HepG2 (cell line): ENCODE data around the gene PLXNB2. TPM values are rescaled to one million over a fixed set of nuclear protein-coding genes. Genes with fewer than 3 reads are reported as not detected.

Source experiments
- ARHGAP35 ChIP-seq: sonication (generic); formaldehyde crosslinking; IDR thresholded peaks from 2 replicates; pipeline ENCODE4 v1.9.0; 2022; ENCODE audit warnings: mild to moderate bottlenecking, inconsistent platforms, moderate library complexity, missing genetic modification reagents, borderline replicate concordance
- ATRX ChIP-seq: sonication (generic); formaldehyde crosslinking; IDR thresholded peaks from 2 replicates; pipeline ENCODE4 v1.4.0; 2020; ENCODE audit warnings: missing genetic modification reagents, borderline replicate concordance
- DMAP1 ChIP-seq: IDR thresholded peaks from 2 replicates; pipeline ENCODE4 v1.6.1; 2016
- E2F1 ChIP-seq: sonication (generic); formaldehyde crosslinking; IDR thresholded peaks from 2 replicates; pipeline ENCODE4 v1.5.0; 2020; ENCODE audit warnings: missing genetic modification reagents
- EP300 ChIP-seq, 3 experiments: sonication (generic) in 1 of 3; formaldehyde crosslinking in 1 of 3; IDR thresholded peaks; 2 replicates each; pipeline versions ENCODE4 v1.5.1 to v1.6.1; 2011 to 2020; ENCODE audit warnings: low read depth in 2 of 3, low read length in 2 of 3, borderline replicate concordance in 1 of 3, improper control_type of control experiment in 1 of 3, mild to moderate bottlenecking in 1 of 3, missing genetic modification reagents in 1 of 3, moderate library complexity in 1 of 3
- ERF ChIP-seq: IDR thresholded peaks from 2 replicates; pipeline ENCODE4 v1.6.1; 2018; ENCODE audit warnings: missing biosample characterization, missing genetic modification reagents
- HMG20A ChIP-seq: IDR thresholded peaks from 2 replicates; pipeline ENCODE4 v1.6.1; 2016; ENCODE audit warnings: borderline replicate concordance
- HOXA7 ChIP-seq: sonication (generic); formaldehyde crosslinking; IDR thresholded peaks from 2 replicates; pipeline ENCODE4 v1.8.1; 2022; ENCODE audit warnings: mild to moderate bottlenecking, missing genetic modification reagents, moderate library complexity
- IRX3 ChIP-seq: sonication (generic); formaldehyde crosslinking; IDR thresholded peaks from 2 replicates; pipeline ENCODE4 v1.8.1; 2023; ENCODE audit warnings: mild to moderate bottlenecking, low read depth, missing genetic modification reagents, borderline replicate concordance
- MED13 ChIP-seq: sonication (generic); formaldehyde crosslinking; IDR thresholded peaks from 2 replicates; pipeline ENCODE4 v1.5.0; 2020; ENCODE audit warnings: missing genetic modification reagents
- RFXAP ChIP-seq: sonication (generic); formaldehyde crosslinking; IDR thresholded peaks from 2 replicates; pipeline ENCODE4 v1.4.0; 2020; ENCODE audit warnings: missing genetic modification reagents, borderline replicate concordance
- SP4 ChIP-seq: sonication (generic); formaldehyde crosslinking; IDR thresholded peaks from 2 replicates; pipeline ENCODE4 v1.8.1; 2023; ENCODE audit warnings: mild to moderate bottlenecking, missing genetic modification reagents
- SSRP1 ChIP-seq: IDR thresholded peaks from 2 replicates; pipeline ENCODE4 v1.6.1; 2016; ENCODE audit warnings: control low read depth
- TBP ChIP-seq: sonication (generic); formaldehyde crosslinking; IDR thresholded peaks from 2 replicates; pipeline ENCODE4 v1.5.0; 2020; ENCODE audit warnings: missing genetic modification reagents
- ZBTB37 ChIP-seq: sonication (generic); formaldehyde crosslinking; IDR thresholded peaks from 2 replicates; pipeline ENCODE4 v1.4.0; 2020; ENCODE audit warnings: mild to moderate bottlenecking, missing genetic modification reagents
- ZBTB8A ChIP-seq: sonication (generic); formaldehyde crosslinking; IDR thresholded peaks from 2 replicates; pipeline ENCODE4 v1.4.0; 2020; ENCODE audit warnings: mild to moderate bottlenecking, low read depth, missing genetic modification reagents, borderline replicate concordance
- ZMYM4 ChIP-seq: sonication (generic); formaldehyde crosslinking; IDR thresholded peaks from 2 replicates; pipeline ENCODE4 v1.8.1; 2023; ENCODE audit warnings: mild to moderate bottlenecking, missing genetic modification reagents
- ZNF703 ChIP-seq: sonication (generic); formaldehyde crosslinking; IDR thresholded peaks from 2 replicates; pipeline ENCODE4 v1.5.1; 2020; ENCODE audit warnings: missing genetic modification reagents, mild to moderate bottlenecking, moderate library complexity, borderline replicate concordance
- ZNF775 ChIP-seq: sonication (generic); formaldehyde crosslinking; IDR thresholded peaks from 2 replicates; pipeline ENCODE4 v1.4.0; 2020; ENCODE audit warnings: missing genetic modification reagents, mild to moderate bottlenecking, moderate library complexity, borderline replicate concordance
- ZNF781 ChIP-seq: sonication (generic); formaldehyde crosslinking; IDR thresholded peaks from 2 replicates; pipeline ENCODE4 v1.5.1; 2020; ENCODE audit warnings: borderline replicate concordance, mild to moderate bottlenecking, missing genetic modification reagents; ENCODE audit errors: not compliant biosample characterization
- polyA plus RNA-seq, 8 experiments: library from polyadenylated mRNA; depleted of rRNA in 3 of 8; stranded (reverse) in 7 of 8; unstranded in 1 of 8; fragments of >200 nt; fragmentation: Illumina TruSeq in 4 of 8; extraction: Trizol in 4 of 8; gene quantifications; 2 replicates each; pipeline versions ENCODE4 v1.2.1 to v1.2.3, GENCODE V29; 2011 to 2016; ENCODE audit warnings: low read depth in 4 of 8, missing spikeins in 1 of 8, mixed read lengths in 1 of 8; ENCODE audit not compliant: insufficient read depth in 1 of 8
- total RNA-seq, 5 experiments: library from RNA; depleted of rRNA; stranded (reverse); fragments of >200 nt; fragmentation: Illumina TruSeq; extraction: Trizol; gene quantifications; 2 replicates each; pipeline ENCODE4 v1.2.3, GENCODE V29; 2016; ENCODE audit warnings: low read depth in 1 of 5
- TF ChIP-seq, protein P1 (sequence below): sonication (generic); formaldehyde crosslinking; IDR thresholded peaks from 2 replicates; pipeline ENCODE4 v1.4.0; 2020; ENCODE audit warnings: missing genetic modification reagents
- TF ChIP-seq, protein P2 (sequence below): sonication (generic); formaldehyde crosslinking; IDR thresholded peaks from 2 replicates; pipeline ENCODE4 v1.4.0; 2020; ENCODE audit warnings: mild to moderate bottlenecking, missing genetic modification reagents

The PLXNB2 gene
- total and polyA plus RNA-seq, 2 of the 13 experiments (the other 11 are each of a cell fraction or from before 2014, with no cell fraction given), result 32.6 to 68.9 TPM

DNA sequence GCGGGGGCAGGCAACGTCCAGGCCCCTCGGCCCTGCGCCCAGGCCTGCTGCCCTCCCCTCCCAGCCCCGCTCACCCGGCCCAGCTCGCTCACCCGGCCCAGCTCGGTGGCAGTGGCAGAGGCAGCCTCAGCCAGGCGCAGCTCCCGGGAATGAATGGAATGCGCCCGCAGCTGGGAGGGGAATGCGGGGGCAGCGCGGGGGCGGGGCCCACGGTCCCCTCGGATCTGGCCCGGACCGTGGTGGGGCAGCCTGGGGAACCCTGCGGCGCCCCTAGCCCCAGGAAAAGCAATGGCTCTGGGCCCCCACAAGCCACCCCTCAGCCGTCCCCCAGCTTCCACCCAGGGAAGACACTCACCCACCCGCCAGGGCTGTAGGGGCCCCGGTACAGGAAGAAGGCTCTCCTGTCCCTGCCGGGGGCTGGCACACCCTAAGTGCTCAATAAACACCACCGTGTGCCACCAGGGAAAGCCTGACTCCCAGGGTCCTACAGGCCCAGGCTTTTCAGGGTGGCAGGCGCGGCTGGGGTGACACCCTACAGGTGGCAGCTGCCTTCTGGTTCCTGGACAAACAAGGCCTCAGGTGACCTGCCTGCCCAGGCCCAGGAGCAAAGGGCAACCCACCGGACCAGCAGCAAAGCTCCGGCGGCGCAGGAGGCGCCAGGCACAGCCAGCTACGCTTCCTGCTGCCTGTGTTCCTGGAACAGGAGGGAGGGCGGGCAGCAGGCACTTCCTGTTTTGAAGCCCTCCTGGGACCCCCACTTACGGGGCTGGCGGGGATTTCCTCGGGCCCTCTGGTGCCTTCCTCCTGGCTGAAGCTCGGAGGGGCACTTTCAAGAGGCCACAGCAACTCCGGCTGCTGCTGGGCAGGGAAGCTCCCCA is 13.8 kb downstream of the PLXNB2 start (continued):
- TF ChIP-seq E2F1 (CRISPR knock-in tag) (peak; percentile 71; the same call in 1 of the 2 replicates), SSRP1 (no peak), ZNF775 (CRISPR knock-in tag) (no peak), TBP (CRISPR knock-in tag) (no peak), MED13 (CRISPR knock-in tag) (peak; percentile 85), ZNF781 (CRISPR knock-in tag) (no peak), ZNF703 (CRISPR knock-in tag) (no peak), HOXA7 (CRISPR knock-in tag) (no peak), RFXAP (CRISPR knock-in tag) (peak; percentile 83), HMG20A (CRISPR knock-in tag) (peak; percentile 47; the same call in 1 of the 2 replicates), SP4 (CRISPR knock-in tag) (peak; percentile 43; the same call in 1 of the 2 replicates), ZMYM4 (CRISPR knock-in tag) (peak; percentile 31; the same call in 1 of the 2 replicates), EP300 (IDR thresholded peaks at IDR 0.05; ENCODE audit: low read depth in 2 of 2, low read length in 2 of 2) (peak; percentile 34 to 71; a peak in 3 of 4 replicates), EP300 (CRISPR knock-in tag; IDR thresholded peaks at IDR 0.05; ENCODE audit: borderline replicate concordance) (peak; percentile 71), ZBTB8A (CRISPR knock-in tag) (no peak), ZBTB37 (peak; percentile 87), ARHGAP35 (no peak), IRX3 (CRISPR knock-in tag) (0 out of 2 replicates have a peak, but pooled peaks have one; percentile 59), DMAP1 (CRISPR knock-in tag) (peak; percentile 79), ERF (CRISPR knock-in tag) (peak; percentile 81), ATRX (CRISPR knock-in tag) (no peak)
- TF ChIP-seq, protein P1, sequence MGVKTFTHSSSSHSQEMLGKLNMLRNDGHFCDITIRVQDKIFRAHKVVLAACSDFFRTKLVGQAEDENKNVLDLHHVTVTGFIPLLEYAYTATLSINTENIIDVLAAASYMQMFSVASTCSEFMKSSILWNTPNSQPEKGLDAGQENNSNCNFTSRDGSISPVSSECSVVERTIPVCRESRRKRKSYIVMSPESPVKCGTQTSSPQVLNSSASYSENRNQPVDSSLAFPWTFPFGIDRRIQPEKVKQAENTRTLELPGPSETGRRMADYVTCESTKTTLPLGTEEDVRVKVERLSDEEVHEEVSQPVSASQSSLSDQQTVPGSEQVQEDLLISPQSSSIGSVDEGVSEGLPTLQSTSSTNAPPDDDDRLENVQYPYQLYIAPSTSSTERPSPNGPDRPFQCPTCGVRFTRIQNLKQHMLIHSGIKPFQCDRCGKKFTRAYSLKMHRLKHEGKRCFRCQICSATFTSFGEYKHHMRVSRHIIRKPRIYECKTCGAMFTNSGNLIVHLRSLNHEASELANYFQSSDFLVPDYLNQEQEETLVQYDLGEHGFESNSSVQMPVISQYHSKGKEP, result no peak
- TF ChIP-seq, protein P2, sequence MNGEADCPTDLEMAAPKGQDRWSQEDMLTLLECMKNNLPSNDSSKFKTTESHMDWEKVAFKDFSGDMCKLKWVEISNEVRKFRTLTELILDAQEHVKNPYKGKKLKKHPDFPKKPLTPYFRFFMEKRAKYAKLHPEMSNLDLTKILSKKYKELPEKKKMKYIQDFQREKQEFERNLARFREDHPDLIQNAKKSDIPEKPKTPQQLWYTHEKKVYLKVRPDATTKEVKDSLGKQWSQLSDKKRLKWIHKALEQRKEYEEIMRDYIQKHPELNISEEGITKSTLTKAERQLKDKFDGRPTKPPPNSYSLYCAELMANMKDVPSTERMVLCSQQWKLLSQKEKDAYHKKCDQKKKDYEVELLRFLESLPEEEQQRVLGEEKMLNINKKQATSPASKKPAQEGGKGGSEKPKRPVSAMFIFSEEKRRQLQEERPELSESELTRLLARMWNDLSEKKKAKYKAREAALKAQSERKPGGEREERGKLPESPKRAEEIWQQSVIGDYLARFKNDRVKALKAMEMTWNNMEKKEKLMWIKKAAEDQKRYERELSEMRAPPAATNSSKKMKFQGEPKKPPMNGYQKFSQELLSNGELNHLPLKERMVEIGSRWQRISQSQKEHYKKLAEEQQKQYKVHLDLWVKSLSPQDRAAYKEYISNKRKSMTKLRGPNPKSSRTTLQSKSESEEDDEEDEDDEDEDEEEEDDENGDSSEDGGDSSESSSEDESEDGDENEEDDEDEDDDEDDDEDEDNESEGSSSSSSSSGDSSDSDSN (CRISPR knock-in tag), result peak; percentile 98
